HL-60 (cell line): ENCODE data around the gene ERC2.

Experiments used
- GABPA ChIP-seq: IDR thresholded peaks from 2 replicates; pipeline ENCODE4 v1.6.1; 2012; ENCODE audit warnings: low read depth
- TF ChIP-seq, protein P1 (sequence below): IDR thresholded peaks from one replicate; pipeline ENCODE4 v1.5.1; 2011; ENCODE audit warnings: low read length, control low read depth, inconsistent platforms; ENCODE audit not compliant: insufficient read depth
- TF ChIP-seq, protein P2 (sequence below): IDR thresholded peaks from 2 replicates; pipeline ENCODE4 v1.6.1; 2012; ENCODE audit warnings: low read depth; ENCODE audit not compliant: insufficient replicate concordance

DNA sequence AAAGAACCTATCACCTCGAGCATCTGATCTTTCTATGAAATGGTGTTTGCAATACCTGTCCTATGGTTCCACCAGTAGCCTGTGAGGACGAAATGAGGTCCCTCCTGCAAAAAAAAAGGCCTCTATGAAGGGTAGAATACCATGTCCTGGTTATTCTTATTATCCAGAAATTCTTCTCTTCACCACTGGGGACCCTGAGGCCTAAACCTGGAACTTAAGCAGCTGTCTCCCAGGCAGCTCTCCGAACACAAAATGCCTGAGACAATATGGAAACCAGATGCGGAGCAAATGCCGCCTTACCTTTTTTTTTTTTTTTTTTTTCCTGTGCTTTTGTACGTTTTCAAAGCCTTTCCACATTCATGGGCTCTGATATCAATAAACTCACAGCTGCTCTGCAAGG, 919.1 kb downstream of the ERC2 start:
- TF ChIP-seq, protein P1, sequence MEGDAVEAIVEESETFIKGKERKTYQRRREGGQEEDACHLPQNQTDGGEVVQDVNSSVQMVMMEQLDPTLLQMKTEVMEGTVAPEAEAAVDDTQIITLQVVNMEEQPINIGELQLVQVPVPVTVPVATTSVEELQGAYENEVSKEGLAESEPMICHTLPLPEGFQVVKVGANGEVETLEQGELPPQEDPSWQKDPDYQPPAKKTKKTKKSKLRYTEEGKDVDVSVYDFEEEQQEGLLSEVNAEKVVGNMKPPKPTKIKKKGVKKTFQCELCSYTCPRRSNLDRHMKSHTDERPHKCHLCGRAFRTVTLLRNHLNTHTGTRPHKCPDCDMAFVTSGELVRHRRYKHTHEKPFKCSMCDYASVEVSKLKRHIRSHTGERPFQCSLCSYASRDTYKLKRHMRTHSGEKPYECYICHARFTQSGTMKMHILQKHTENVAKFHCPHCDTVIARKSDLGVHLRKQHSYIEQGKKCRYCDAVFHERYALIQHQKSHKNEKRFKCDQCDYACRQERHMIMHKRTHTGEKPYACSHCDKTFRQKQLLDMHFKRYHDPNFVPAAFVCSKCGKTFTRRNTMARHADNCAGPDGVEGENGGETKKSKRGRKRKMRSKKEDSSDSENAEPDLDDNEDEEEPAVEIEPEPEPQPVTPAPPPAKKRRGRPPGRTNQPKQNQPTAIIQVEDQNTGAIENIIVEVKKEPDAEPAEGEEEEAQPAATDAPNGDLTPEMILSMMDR: no peak
- TF ChIP-seq, protein P2, sequence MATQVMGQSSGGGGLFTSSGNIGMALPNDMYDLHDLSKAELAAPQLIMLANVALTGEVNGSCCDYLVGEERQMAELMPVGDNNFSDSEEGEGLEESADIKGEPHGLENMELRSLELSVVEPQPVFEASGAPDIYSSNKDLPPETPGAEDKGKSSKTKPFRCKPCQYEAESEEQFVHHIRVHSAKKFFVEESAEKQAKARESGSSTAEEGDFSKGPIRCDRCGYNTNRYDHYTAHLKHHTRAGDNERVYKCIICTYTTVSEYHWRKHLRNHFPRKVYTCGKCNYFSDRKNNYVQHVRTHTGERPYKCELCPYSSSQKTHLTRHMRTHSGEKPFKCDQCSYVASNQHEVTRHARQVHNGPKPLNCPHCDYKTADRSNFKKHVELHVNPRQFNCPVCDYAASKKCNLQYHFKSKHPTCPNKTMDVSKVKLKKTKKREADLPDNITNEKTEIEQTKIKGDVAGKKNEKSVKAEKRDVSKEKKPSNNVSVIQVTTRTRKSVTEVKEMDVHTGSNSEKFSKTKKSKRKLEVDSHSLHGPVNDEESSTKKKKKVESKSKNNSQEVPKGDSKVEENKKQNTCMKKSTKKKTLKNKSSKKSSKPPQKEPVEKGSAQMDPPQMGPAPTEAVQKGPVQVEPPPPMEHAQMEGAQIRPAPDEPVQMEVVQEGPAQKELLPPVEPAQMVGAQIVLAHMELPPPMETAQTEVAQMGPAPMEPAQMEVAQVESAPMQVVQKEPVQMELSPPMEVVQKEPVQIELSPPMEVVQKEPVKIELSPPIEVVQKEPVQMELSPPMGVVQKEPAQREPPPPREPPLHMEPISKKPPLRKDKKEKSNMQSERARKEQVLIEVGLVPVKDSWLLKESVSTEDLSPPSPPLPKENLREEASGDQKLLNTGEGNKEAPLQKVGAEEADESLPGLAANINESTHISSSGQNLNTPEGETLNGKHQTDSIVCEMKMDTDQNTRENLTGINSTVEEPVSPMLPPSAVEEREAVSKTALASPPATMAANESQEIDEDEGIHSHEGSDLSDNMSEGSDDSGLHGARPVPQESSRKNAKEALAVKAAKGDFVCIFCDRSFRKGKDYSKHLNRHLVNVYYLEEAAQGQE: no peak
- TF ChIP-seq GABPA: no peak
